Mononuclear cell (primary cell): Measurements from ENCODE around the gene PPP1R3E. TPM values are rescaled to one million over a fixed set of nuclear protein-coding genes. Genes with fewer than 3 reads are reported as not detected.
A peak's percentile ranks its signal among the peaks of the same experiment; 100 is the strongest.

Source experiments
- H3K27me3 ChIP-seq: 2 replicates; pipeline ENCODE4 v1.6.0; 2011; ENCODE audit warnings: low read length, control low read depth; ENCODE audit not compliant: insufficient read depth
- H3K4me1 ChIP-seq: 2 replicates; pipeline ENCODE4 v1.5.1; 2011; ENCODE audit warnings: mild to moderate bottlenecking, low read length, control low read depth; ENCODE audit not compliant: insufficient read depth
- H3K4me3 ChIP-seq: 2 replicates; pipeline ENCODE4 v1.5.1; 2011; ENCODE audit warnings: mild to moderate bottlenecking, low read length, moderate library complexity
- H3K9me3 ChIP-seq: 2 replicates; pipeline ENCODE4 v1.5.1; 2011; ENCODE audit warnings: low read depth, mild to moderate bottlenecking, control low read depth, low read length
- total RNA-seq: library from RNA; depleted of rRNA; stranded (reverse); fragments of >200 nt; gene quantifications from one replicate; pipeline ENCODE4 v1.2.3, GENCODE V29; 2012

The PPP1R3E gene
- total RNA-seq, 1 donor, result 12.5 TPM

- Histone ChIP-seq H3K27me3 (peaks cover 3% of the 10 kb centered on the region), H3K4me3 (no peak overlapping the region)
Observed at GRCh38 chr14:23307687-23308644, 5.3 kb upstream of the PPP1R3E start.

GRCh38 chr14:23307146-23307530, 4.5 kb upstream of the PPP1R3E start:
- H3K27me3 ChIP-seq, result peaks cover 3% of the 10 kb centered on the region
- H3K4me3 ChIP-seq, result peak overlapping the region; percentile 47
- peaks cover 33% of the 10 kb centered on the region for H3K4me1 ChIP-seq
- no peaks in the 10 kb centered on the region for H3K9me3 ChIP-seq

More at GRCh38 chr14:23307687-23308644, 5.3 kb upstream of the PPP1R3E start:
- Histone ChIP-seq H3K4me1 (peaks cover 27% of the 10 kb centered on the region), H3K9me3 (no peaks in the 10 kb centered on the region)

- no peaks in the 10 kb centered on the region for H3K9me3 ChIP-seq
- peaks cover 3% of the 10 kb centered on the region for H3K27me3 ChIP-seq
- peaks cover 33% of the 10 kb centered on the region for H3K4me1 ChIP-seq
- H3K4me3 ChIP-seq, result peak within 1 kb of the TSS; percentile 47
Observed at GRCh38 chr14:23306412-23307145, 3.9 kb upstream of the PPP1R3E start, which contains the start of gene BCL2L2. TSS of gene BCL2L2 (plus strand) at chr14:23306833. CDS start at chr14:23307768, 935 bp downstream.

GRCh38 chr14:23301969-23302289, 730 bp downstream of the PPP1R3E start:
- H3K4me3 ChIP-seq, result peak overlapping the region; percentile 71
- no peaks in the 10 kb centered on the region for H3K9me3 ChIP-seq
- H3K27me3 ChIP-seq, result peaks cover 3% of the 10 kb centered on the region
- peaks cover 38% of the 10 kb centered on the region for H3K4me1 ChIP-seq

- peaks cover 34% of the 10 kb centered on the region for H3K4me1 ChIP-seq
- H3K27me3 ChIP-seq, result peaks cover 3% of the 10 kb centered on the region
- peak overlapping the region; percentile 71 for H3K4me3 ChIP-seq
- H3K9me3 ChIP-seq, result no peaks in the 10 kb centered on the region
Observed at GRCh38 chr14:23301288-23301968, 1.2 kb downstream of the PPP1R3E start.

- Histone ChIP-seq H3K9me3 (no peaks in the 10 kb centered on the region), H3K4me1 (peaks cover 27% of the 10 kb centered on the region), H3K4me3 (peak overlapping the region; percentile 71), H3K27me3 (peaks cover under 1% of the 10 kb centered on the region)
Observed at GRCh38 chr14:23300687-23301223, 1.9 kb downstream of the PPP1R3E start.

GRCh38 chr14:23299986-23300686, 2.5 kb downstream of the PPP1R3E start:
- Histone ChIP-seq H3K4me3 (peak overlapping the region; percentile 71), H3K9me3 (no peaks in the 10 kb centered on the region), H3K27me3 (no peaks in the 10 kb centered on the region), H3K4me1 (peaks cover 26% of the 10 kb centered on the region)

GRCh38 chr14:23299211-23299957, 3.3 kb downstream of the PPP1R3E start:
- Histone ChIP-seq H3K4me3 (no peak overlapping the region), H3K27me3 (no peaks in the 10 kb centered on the region), H3K9me3 (no peaks in the 10 kb centered on the region), H3K4me1 (peaks cover 33% of the 10 kb centered on the region)

GRCh38 chr14:23297611-23298277, 4.9 kb downstream of the PPP1R3E start:
- no peak overlapping the region for H3K4me3 ChIP-seq
- peaks cover 31% of the 10 kb centered on the region for H3K4me1 ChIP-seq
- H3K9me3 ChIP-seq, result no peaks in the 10 kb centered on the region
- H3K27me3 ChIP-seq, result no peaks in the 10 kb centered on the region

GRCh38 chr14:23297096-23297495, 5.6 kb downstream of the PPP1R3E start:
- no peaks in the 10 kb centered on the region for H3K9me3 ChIP-seq
- H3K4me3 ChIP-seq, result no peak overlapping the region
- peaks cover 28% of the 10 kb centered on the region for H3K4me1 ChIP-seq
- H3K27me3 ChIP-seq, result no peaks in the 10 kb centered on the region

GRCh38 chr14:23296012-23296777, 6.5 kb downstream of the PPP1R3E start:
- Histone ChIP-seq H3K27me3 (no peaks in the 10 kb centered on the region), H3K4me1 (peaks cover 28% of the 10 kb centered on the region), H3K9me3 (no peaks in the 10 kb centered on the region), H3K4me3 (no peak overlapping the region)

- Histone ChIP-seq H3K4me3 (no peak overlapping the region), H3K4me1 (peaks cover 18% of the 10 kb centered on the region), H3K9me3 (no peaks in the 10 kb centered on the region), H3K27me3 (no peaks in the 10 kb centered on the region)
Observed at GRCh38 chr14:23294734-23295561, 7.7 kb downstream of the PPP1R3E start.
